ENCODE measurements around the gene LRRC4.

LRRC4 gene

DNA sequence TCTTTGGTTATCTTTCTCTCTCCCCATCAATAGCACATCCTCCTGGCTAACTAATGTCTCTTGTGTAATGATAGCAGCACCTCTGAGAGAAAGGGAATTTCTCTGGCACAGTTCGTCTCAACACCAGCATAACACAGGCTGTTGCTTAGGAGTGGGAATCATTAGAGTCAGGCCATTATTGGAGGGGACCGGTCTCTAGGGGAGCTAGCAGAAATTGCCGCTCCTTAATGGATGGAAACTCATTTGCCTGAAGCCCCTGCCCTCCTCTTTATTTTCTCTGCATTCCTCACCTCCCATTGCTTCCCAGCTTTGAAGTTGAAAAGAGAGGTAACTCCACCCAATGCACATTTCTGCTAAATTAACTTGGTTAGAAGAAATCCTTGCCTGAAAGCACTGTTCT is 11.9 kb downstream of the LRRC4 start:
- Histone ChIP-seq H2AK5ac (ENCODE audit: low read length, severe bottlenecking) (no peak overlapping the region), H3K36me3 (ENCODE audit: control insufficient read depth in 1 of 2, insufficient read depth in 2 of 2, low read depth in 1 of 2, low read length in 2 of 2) (peaks cover 9 to 13% of the 10 kb centered on the region in 2 experiments), H3K4me2 (ENCODE audit: low read length, poor library complexity, severe bottlenecking) (no peak overlapping the region), H3K27me3 (ENCODE audit: control insufficient read depth in 1 of 2, insufficient read depth in 1 of 2, low read length in 2 of 2) (no peaks in the 10 kb centered on the region), H2BK120ac (ENCODE audit: low read depth, low read length) (no peak overlapping the region), H3K4me3 (ENCODE audit: insufficient read depth in 1 of 2, low read depth in 1 of 2, low read length in 2 of 2) (no peak overlapping the region), H3K23ac (ENCODE audit: low read length in 2 of 2) (no peak overlapping the region), H2BK5ac (ENCODE audit: low read depth, low read length, poor library complexity, severe bottlenecking) (no peak overlapping the region), H3K79me1 (replicated peaks; ENCODE audit: low read length, poor library complexity, severe bottlenecking) (peaks cover 36% of the 10 kb centered on the region), H2BK12ac (ENCODE audit: low read length in 2 of 2) (no peak overlapping the region), H3K18ac (ENCODE audit: low read depth in 1 of 2, low read length in 2 of 2) (no peak overlapping the region), H4K91ac (ENCODE audit: low read length) (no peak overlapping the region), H3K9ac (ENCODE audit: low read length) (no peak overlapping the region), H3K14ac (ENCODE audit: low read length in 2 of 2) (no peak overlapping the region), H2BK15ac (ENCODE audit: low read depth, poor library complexity, severe bottlenecking) (no peak overlapping the region), H3K27ac (ENCODE audit: low read length, poor library complexity, severe bottlenecking) (no peak overlapping the region), H3K4ac (ENCODE audit: low read depth in 1 of 2, low read length in 2 of 2) (no peak overlapping the region), H2AFZ (ENCODE audit: low read depth, low read length) (no peak overlapping the region), H3K9me3 (ENCODE audit: control insufficient read depth, low read length) (no peaks in the 10 kb centered on the region), H4K8ac (ENCODE audit: low read length) (no peak overlapping the region), H3K4me1 (ENCODE audit: control insufficient read depth, insufficient read depth, low read depth, low read length) (peaks cover 13% of the 10 kb centered on the region)
- 72% methylated on average over 3 of the region's 3 CpGs for WGBS
- DNase-seq: no peak

DNA sequence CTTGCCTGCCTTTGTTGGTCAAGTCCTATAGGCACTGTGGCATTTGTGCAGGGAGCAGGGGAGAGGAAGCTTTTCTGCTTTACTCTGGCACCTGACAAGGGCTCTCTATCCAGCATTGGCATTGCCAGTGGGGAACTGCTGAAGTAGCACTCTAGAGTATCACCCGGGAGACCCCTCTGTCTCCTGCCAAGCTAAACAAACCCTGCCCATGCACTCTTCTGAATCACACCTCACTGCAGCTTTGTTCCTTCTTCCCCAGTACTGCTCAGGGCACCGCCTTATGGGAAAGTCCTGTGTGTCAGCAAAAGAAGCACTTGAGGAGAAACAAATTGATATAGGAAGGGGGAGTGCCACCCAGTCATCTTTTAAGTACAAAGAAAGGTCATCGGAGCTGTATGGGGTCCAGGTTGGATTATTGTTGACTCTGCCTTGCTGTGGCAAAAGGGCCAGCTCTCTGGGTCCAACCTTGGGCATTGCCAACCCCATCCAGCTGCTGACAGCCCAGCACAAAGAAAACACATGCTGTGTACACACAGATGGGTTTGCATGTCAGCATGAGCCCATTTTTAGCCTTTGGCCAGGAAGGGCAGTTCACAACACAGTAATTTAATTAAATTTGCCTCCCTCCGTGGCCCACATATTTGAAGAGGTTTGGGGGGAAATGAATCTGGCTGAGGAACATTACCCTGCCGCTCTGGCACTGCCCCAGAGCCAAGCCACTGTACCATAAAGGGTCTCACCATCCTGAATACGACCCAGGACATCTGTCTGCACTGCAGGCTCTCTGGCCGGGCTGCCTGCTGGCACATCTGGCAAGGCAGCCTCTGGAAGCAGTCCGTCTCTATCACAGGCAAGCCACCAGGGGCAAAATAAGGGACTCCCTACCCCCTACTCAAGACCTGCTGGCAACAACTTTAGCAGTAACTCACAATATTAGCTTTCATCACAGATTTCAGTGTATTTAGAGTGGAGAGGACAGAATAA is 13.1 kb downstream of the LRRC4 start:
- H3K9me3 ChIP-seq (ENCODE audit: control insufficient read depth, low read length): no peaks in the 10 kb centered on the region
- WGBS: 89% methylated on average over 7 of the region's 8 CpGs
- H4K8ac ChIP-seq (ENCODE audit: low read length): no peak overlapping the region
- no peak overlapping the region for H3K9ac ChIP-seq (ENCODE audit: low read length)
- H2BK120ac ChIP-seq (ENCODE audit: low read depth, low read length): no peak overlapping the region
- H3K4me2 ChIP-seq (ENCODE audit: low read length, poor library complexity, severe bottlenecking): no peak overlapping the region
- H2AFZ ChIP-seq (ENCODE audit: low read depth, low read length): no peak overlapping the region
- no peaks in the 10 kb centered on the region for H3K27me3 ChIP-seq (ENCODE audit: control insufficient read depth in 1 of 2, insufficient read depth in 1 of 2, low read length in 2 of 2)
- H3K36me3 ChIP-seq (ENCODE audit: control insufficient read depth in 1 of 2, insufficient read depth in 2 of 2, low read depth in 1 of 2, low read length in 2 of 2): peaks cover 14 to 15% of the 10 kb centered on the region in 2 experiments
- H2BK12ac ChIP-seq (ENCODE audit: low read length in 2 of 2): no peak overlapping the region
- H4K91ac ChIP-seq (ENCODE audit: low read length): no peak overlapping the region
- no peak overlapping the region for H3K27ac ChIP-seq (ENCODE audit: low read length, poor library complexity, severe bottlenecking)
- H3K23ac ChIP-seq (ENCODE audit: low read length in 2 of 2): no peak overlapping the region
- no peak overlapping the region for H2AK5ac ChIP-seq (ENCODE audit: low read length, severe bottlenecking)
- peaks cover 39% of the 10 kb centered on the region for H3K79me1 ChIP-seq (replicated peaks; ENCODE audit: low read length, poor library complexity, severe bottlenecking)
- no peak overlapping the region for H3K4me3 ChIP-seq (ENCODE audit: insufficient read depth in 1 of 2, low read depth in 1 of 2, low read length in 2 of 2)
- no peak overlapping the region for H2BK5ac ChIP-seq (ENCODE audit: low read depth, low read length, poor library complexity, severe bottlenecking)
- no peak overlapping the region for H3K18ac ChIP-seq (ENCODE audit: low read depth in 1 of 2, low read length in 2 of 2)
- H3K4me1 ChIP-seq (ENCODE audit: control insufficient read depth, insufficient read depth, low read depth, low read length): peaks cover 13% of the 10 kb centered on the region
- no peak overlapping the region for H3K4ac ChIP-seq (ENCODE audit: low read depth in 1 of 2, low read length in 2 of 2)
- no peak overlapping the region for H3K14ac ChIP-seq (ENCODE audit: low read length in 2 of 2)
- no peak for DNase-seq
- no peak overlapping the region for H2BK15ac ChIP-seq (ENCODE audit: low read depth, poor library complexity, severe bottlenecking)

DNA sequence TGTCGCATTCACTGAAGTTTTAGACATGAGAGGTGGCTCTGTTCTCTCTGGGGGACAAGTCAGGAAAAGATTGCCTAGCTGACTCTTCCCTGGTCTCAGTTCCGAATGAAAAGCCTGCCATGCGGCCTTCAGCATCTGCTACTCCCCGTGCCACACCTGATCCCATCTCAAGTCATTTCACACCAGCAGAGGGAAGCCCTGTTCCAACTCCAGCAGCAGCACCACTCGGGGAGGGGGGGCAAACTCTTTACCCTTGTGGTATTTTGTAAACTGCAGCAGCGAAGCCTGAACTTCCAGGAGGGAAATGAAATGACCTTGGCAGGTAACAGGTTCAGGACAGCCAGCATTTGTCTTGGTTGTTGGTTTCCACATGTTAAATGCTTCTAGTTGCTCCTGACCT is 13.8 kb downstream of the LRRC4 start:
- Histone ChIP-seq H3K79me1 (replicated peaks; ENCODE audit: low read length, poor library complexity, severe bottlenecking) (peaks cover 45% of the 10 kb centered on the region), H2BK12ac (ENCODE audit: low read length in 2 of 2) (no peak overlapping the region), H3K18ac (ENCODE audit: low read depth in 1 of 2, low read length in 2 of 2) (no peak overlapping the region), H3K27me3 (ENCODE audit: control insufficient read depth in 1 of 2, insufficient read depth in 1 of 2, low read length in 2 of 2) (no peaks in the 10 kb centered on the region), H3K23ac (ENCODE audit: low read length in 2 of 2) (no peak overlapping the region), H3K9me3 (ENCODE audit: control insufficient read depth, low read length) (no peaks in the 10 kb centered on the region), H4K91ac (ENCODE audit: low read length) (no peak overlapping the region), H2BK15ac (ENCODE audit: low read depth, poor library complexity, severe bottlenecking) (no peak overlapping the region), H2BK5ac (ENCODE audit: low read depth, low read length, poor library complexity, severe bottlenecking) (no peak overlapping the region), H3K9ac (ENCODE audit: low read length) (no peak overlapping the region), H3K4me2 (ENCODE audit: low read length, poor library complexity, severe bottlenecking) (no peak overlapping the region), H2AK5ac (ENCODE audit: low read length, severe bottlenecking) (no peak overlapping the region), H3K4me3 (ENCODE audit: insufficient read depth in 1 of 2, low read depth in 1 of 2, low read length in 2 of 2) (no peak overlapping the region), H2BK120ac (ENCODE audit: low read depth, low read length) (no peak overlapping the region), H3K36me3 (ENCODE audit: control insufficient read depth in 1 of 2, insufficient read depth in 2 of 2, low read depth in 1 of 2, low read length in 2 of 2) (peaks cover 20 to 22% of the 10 kb centered on the region in 2 experiments), H3K4me1 (ENCODE audit: control insufficient read depth, insufficient read depth, low read depth, low read length) (peaks cover 11% of the 10 kb centered on the region), H3K27ac (ENCODE audit: low read length, poor library complexity, severe bottlenecking) (no peak overlapping the region), H4K8ac (ENCODE audit: low read length) (no peak overlapping the region), H3K4ac (ENCODE audit: low read depth in 1 of 2, low read length in 2 of 2) (no peak overlapping the region), H2AFZ (ENCODE audit: low read depth, low read length) (no peak overlapping the region), H3K14ac (ENCODE audit: low read length in 2 of 2) (no peak overlapping the region)
- DNase-seq: no peak
- 90% methylated on average over 6 of the region's 6 CpGs for WGBS

DNA sequence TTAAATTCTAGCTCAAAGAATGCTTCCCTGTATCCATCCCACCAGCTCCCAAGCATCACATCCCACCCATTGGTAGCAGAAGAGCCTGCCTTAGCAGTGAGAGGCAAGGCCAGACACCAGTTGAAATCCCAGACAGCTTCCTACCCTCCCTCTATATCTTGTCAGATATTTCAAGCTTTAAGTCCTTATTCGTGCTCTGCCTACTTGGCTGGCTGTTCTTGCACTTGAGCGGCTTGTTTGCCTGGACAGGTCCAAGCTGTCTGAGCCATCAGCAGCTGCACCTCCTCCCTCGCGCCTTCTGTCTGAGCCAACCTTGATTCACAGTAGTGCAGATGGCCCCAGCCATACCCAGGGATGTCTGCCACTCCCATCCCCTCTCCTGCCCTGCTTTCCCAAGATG is 16.4 kb downstream of the LRRC4 start:
- Histone ChIP-seq H3K23ac (ENCODE audit: low read length in 2 of 2) (no peak overlapping the region), H2BK5ac (ENCODE audit: low read depth, low read length, poor library complexity, severe bottlenecking) (no peak overlapping the region), H2BK12ac (ENCODE audit: low read length in 2 of 2) (no peak overlapping the region), H2AK5ac (ENCODE audit: low read length, severe bottlenecking) (no peak overlapping the region), H2AFZ (ENCODE audit: low read depth, low read length) (no peak overlapping the region), H2BK15ac (ENCODE audit: low read depth, poor library complexity, severe bottlenecking) (no peak overlapping the region), H3K9me3 (ENCODE audit: control insufficient read depth, low read length) (no peaks in the 10 kb centered on the region), H4K91ac (ENCODE audit: low read length) (no peak overlapping the region), H3K27ac (ENCODE audit: low read length, poor library complexity, severe bottlenecking) (no peak overlapping the region), H3K79me1 (replicated peaks; ENCODE audit: low read length, poor library complexity, severe bottlenecking) (peaks cover 49% of the 10 kb centered on the region), H3K14ac (ENCODE audit: low read length in 2 of 2) (no peak overlapping the region), H2BK120ac (ENCODE audit: low read depth, low read length) (no peak overlapping the region), H3K27me3 (ENCODE audit: control insufficient read depth in 1 of 2, insufficient read depth in 1 of 2, low read length in 2 of 2) (no peaks in the 10 kb centered on the region), H4K8ac (ENCODE audit: low read length) (no peak overlapping the region), H3K4me2 (ENCODE audit: low read length, poor library complexity, severe bottlenecking) (no peak overlapping the region), H3K9ac (ENCODE audit: low read length) (no peak overlapping the region), H3K18ac (ENCODE audit: low read depth in 1 of 2, low read length in 2 of 2) (no peak overlapping the region), H3K36me3 (ENCODE audit: control insufficient read depth in 1 of 2, insufficient read depth in 2 of 2, low read depth in 1 of 2, low read length in 2 of 2) (peaks cover 15 to 24% of the 10 kb centered on the region in 2 experiments), H3K4me1 (ENCODE audit: control insufficient read depth, insufficient read depth, low read depth, low read length) (peaks cover 8% of the 10 kb centered on the region), H3K4ac (ENCODE audit: low read depth in 1 of 2, low read length in 2 of 2) (no peak overlapping the region), H3K4me3 (ENCODE audit: insufficient read depth in 1 of 2, low read depth in 1 of 2, low read length in 2 of 2) (no peak overlapping the region)
- 95% methylated on average over 4 of the region's 4 CpGs for WGBS
- no peak for DNase-seq

All from mesenchymal stem cell (in vitro differentiated cells and primary cell).